SKM-1 (cell line): ENCODE results near the gene SSTR3.
"Not testable (repeated sequence)": the region's sequence is repeated elsewhere in the genome, so short reads cannot be mapped to it uniquely, and the experiment has no call there.

ENCODE experiments used
- DNase-seq: peaks from one replicate; lab custom pipeline; 2025; ENCODE audit not compliant: unreplicated experiment; lab: John Stamatoyannopoulos, UW

Gene SSTR3

GRCh38 chr22:37243402-37244113, 31.3 kb upstream of the SSTR3 start:
- DNase-seq: peak; percentile 12

GRCh38 chr22:37242395-37242918, 30.2 kb upstream of the SSTR3 start:
- peak; percentile 99 for DNase-seq

GRCh38 chr22:37241351-37242142, 29.3 kb upstream of the SSTR3 start:
- DNase-seq: no peak

- no peak for DNase-seq
These were observed 28.7 kb upstream of the SSTR3 start for GRCh38 chr22:37240941-37241320.

- no peak for DNase-seq
These were observed 28.1 kb upstream of the SSTR3 start for GRCh38 chr22:37240240-37240940.

- no peak for DNase-seq
These were observed 27.3 kb upstream of the SSTR3 start for GRCh38 chr22:37239336-37240239.

- no peak for DNase-seq
These were observed 25.3 kb upstream of the SSTR3 start for GRCh38 chr22:37237371-37238268.

- no peak for DNase-seq
These were observed 23.8 kb upstream of the SSTR3 start for GRCh38 chr22:37235897-37236607.

- no peak for DNase-seq
These were observed 22.7 kb upstream of the SSTR3 start for GRCh38 chr22:37234736-37235711.

GRCh38 chr22:37233751-37234631, 21.7 kb upstream of the SSTR3 start:
- DNase-seq: no peak

GRCh38 chr22:37233371-37233750, 21.1 kb upstream of the SSTR3 start:
- not testable (repeated sequence) for DNase-seq

GRCh38 chr22:37232140-37232998, 20.1 kb upstream of the SSTR3 start:
- no peak for DNase-seq

- DNase-seq: no peak
These were observed 19.3 kb upstream of the SSTR3 start for GRCh38 chr22:37231406-37232139.

GRCh38 chr22:37230673-37231405, 18.6 kb upstream of the SSTR3 start:
- DNase-seq: no peak
